ENCODE results near the gene LLGL2.

DNA sequence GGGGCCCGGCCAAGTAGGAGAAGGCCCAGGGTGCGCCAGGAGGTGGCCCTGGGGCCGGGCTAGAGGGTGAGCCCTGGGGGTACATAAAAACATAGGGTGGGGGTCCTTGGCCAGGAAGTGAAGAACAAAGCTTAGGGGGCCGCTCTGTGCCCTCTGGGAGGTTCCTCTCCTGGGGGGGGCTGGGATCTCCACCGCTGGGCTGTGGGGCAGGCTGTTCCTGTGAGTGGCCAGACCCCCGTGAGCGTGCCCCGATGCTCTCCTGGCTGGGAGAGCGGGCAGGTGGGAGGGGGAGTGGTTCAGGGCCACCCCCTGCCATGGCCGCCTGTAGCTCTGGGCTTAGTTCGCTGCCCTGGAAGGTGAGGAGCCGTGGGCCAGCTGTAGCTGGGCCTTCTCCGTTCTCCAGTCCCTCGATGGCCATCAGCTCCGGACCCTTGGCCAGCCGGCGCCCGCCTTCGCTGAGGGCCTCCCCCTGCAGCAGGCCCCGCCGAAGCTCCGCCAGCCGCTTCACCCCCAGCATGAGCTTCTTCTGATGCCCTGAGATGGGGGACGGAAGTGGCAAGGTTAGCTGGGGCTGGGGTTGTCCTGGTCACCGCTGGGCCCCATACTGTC lies 22.7 kb upstream of the LLGL2 start:
- TF ChIP-seq, protein P1, sequence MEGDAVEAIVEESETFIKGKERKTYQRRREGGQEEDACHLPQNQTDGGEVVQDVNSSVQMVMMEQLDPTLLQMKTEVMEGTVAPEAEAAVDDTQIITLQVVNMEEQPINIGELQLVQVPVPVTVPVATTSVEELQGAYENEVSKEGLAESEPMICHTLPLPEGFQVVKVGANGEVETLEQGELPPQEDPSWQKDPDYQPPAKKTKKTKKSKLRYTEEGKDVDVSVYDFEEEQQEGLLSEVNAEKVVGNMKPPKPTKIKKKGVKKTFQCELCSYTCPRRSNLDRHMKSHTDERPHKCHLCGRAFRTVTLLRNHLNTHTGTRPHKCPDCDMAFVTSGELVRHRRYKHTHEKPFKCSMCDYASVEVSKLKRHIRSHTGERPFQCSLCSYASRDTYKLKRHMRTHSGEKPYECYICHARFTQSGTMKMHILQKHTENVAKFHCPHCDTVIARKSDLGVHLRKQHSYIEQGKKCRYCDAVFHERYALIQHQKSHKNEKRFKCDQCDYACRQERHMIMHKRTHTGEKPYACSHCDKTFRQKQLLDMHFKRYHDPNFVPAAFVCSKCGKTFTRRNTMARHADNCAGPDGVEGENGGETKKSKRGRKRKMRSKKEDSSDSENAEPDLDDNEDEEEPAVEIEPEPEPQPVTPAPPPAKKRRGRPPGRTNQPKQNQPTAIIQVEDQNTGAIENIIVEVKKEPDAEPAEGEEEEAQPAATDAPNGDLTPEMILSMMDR (IDR thresholded peaks at IDR 0.05): no peak
- TF ChIP-seq POLR2AphosphoS5 (IDR thresholded peaks at IDR 0.05): no peak
- TF ChIP-seq POLR2A (IDR thresholded peaks at IDR 0.05): no peak
- no peak for TF ChIP-seq EP300 (IDR thresholded peaks at IDR 0.05)

All from stomach (tissue), 4 donors.